GM12878 (cell line): ENCODE results near the gene ZSWIM5.

Experiments used
- CTCF ChIP-seq, 3 experiments: IDR thresholded peaks in 2 of 3; conservative IDR thresholded peaks in 1 of 3; 2 replicates each; pipeline ENCODE4 v1.5.1; 2011; ENCODE audit warnings: low read depth in 3 of 3, low read length in 3 of 3, mild to moderate bottlenecking in 3 of 3, control low read depth in 2 of 3, moderate library complexity in 2 of 3, inconsistent platforms in 1 of 3, mixed read lengths in 1 of 3; ENCODE audit not compliant: control insufficient read depth in 2 of 3, insufficient read depth in 1 of 3; ENCODE audit errors: extremely low read depth in 1 of 3
- EED ChIP-seq: sonication (generic); IDR thresholded peaks from 2 replicates; pipeline ENCODE4 v1.6.1; 2016; ENCODE audit warnings: antibody characterized with exemption, low read depth
- HDAC2 ChIP-seq: fragments of 200-600 bp; sonication (generic); IDR thresholded peaks from 2 replicates; pipeline ENCODE4 v1.6.1; 2017
- JUND ChIP-seq: IDR thresholded peaks from 2 replicates; pipeline ENCODE4 v1.6.1; 2012; ENCODE audit warnings: low read depth, mild to moderate bottlenecking, low read length, improper control_type of control experiment, moderate library complexity
- MLLT1 ChIP-seq: fragments of 450-650 bp; IDR thresholded peaks from 2 replicates; pipeline ENCODE4 v1.6.1; 2016; ENCODE audit warnings: mild to moderate bottlenecking
- POLR2A ChIP-seq: IDR thresholded peaks from 2 replicates; pipeline ENCODE4 v1.6.1; 2011; ENCODE audit warnings: low read depth, mild to moderate bottlenecking, low read length
- TAF1 ChIP-seq: IDR thresholded peaks from 2 replicates; pipeline ENCODE4 v1.6.1; 2011; ENCODE audit warnings: mild to moderate bottlenecking, low read depth, low read length, borderline replicate concordance
- TCF7 ChIP-seq: IDR thresholded peaks from 2 replicates; pipeline ENCODE4 v1.6.1; 2014; ENCODE audit warnings: antibody characterized with exemption, borderline replicate concordance
- TF ChIP-seq, protein P1 (sequence below): fragments of 450-650 bp; IDR thresholded peaks from 2 replicates; pipeline ENCODE4 v1.6.1; 2017; ENCODE audit warnings: mild to moderate bottlenecking, low read depth, inconsistent platforms; ENCODE audit not compliant: poor library complexity, severe bottlenecking

DNA sequence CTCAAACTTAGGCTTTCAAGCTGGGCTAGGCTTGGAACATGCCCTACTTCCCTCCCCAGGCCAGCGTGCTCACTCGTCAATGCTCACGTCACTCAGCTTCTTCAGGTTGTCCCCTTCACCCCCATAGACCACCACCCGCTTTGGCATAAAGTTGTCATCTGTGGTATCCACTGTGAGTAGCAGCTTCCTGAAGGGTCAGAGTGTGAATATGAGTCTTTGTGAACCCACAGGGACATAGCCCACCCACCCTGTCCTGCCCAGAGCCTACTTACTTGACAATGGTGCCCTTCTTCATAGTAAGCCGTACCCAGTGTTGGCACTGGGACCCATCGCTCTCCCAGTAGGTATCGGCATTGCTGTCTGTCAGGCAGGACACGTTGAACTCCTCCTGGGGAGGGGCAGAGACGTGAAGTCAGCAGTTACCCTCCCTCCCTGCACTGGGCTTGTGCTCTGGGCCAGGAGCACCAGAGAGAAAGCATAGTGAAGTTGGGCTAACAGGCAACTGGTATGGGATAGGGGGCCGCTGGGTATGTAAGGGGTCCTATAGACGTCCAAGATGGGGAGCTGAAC lies 197.0 kb downstream of the ZSWIM5 start:
- TF ChIP-seq TCF7 (no peak), POLR2A (no peak), JUND (no peak), EED (no peak), CTCF (IDR thresholded peaks at IDR 0.05 in 2 of 3, conservative IDR thresholded peaks at IDR 0.05 in 1 of 3; ENCODE audit: control insufficient read depth in 2 of 3, extremely low read depth in 1 of 3, insufficient read depth in 1 of 3, low read depth in 3 of 3, low read length in 3 of 3) (no peak), HDAC2 (no peak), MLLT1 (no peak), TAF1 (no peak)
- TF ChIP-seq, protein P1, sequence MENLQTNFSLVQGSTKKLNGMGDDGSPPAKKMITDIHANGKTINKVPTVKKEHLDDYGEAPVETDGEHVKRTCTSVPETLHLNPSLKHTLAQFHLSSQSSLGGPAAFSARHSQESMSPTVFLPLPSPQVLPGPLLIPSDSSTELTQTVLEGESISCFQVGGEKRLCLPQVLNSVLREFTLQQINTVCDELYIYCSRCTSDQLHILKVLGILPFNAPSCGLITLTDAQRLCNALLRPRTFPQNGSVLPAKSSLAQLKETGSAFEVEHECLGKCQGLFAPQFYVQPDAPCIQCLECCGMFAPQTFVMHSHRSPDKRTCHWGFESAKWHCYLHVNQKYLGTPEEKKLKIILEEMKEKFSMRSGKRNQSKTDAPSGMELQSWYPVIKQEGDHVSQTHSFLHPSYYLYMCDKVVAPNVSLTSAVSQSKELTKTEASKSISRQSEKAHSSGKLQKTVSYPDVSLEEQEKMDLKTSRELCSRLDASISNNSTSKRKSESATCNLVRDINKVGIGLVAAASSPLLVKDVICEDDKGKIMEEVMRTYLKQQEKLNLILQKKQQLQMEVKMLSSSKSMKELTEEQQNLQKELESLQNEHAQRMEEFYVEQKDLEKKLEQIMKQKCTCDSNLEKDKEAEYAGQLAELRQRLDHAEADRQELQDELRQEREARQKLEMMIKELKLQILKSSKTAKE, result no peak
